NCI-H2081 (cell line): ENCODE results near the gene CCS.
"Not testable (repeated sequence)": the region's sequence is repeated elsewhere in the genome, so short reads cannot be mapped to it uniquely, and the experiment has no call there.

Source experiments
- DNase-seq, 2 experiments: peaks; one replicate each; lab custom pipeline; 2025; lab: John Stamatoyannopoulos, UW

CCS gene, protein sequence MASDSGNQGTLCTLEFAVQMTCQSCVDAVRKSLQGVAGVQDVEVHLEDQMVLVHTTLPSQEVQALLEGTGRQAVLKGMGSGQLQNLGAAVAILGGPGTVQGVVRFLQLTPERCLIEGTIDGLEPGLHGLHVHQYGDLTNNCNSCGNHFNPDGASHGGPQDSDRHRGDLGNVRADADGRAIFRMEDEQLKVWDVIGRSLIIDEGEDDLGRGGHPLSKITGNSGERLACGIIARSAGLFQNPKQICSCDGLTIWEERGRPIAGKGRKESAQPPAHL

GRCh38 chr11:66592457-66593302 is at the start of gene CCS, which contains the start of gene CCDC87:
Gene CCS (plus strand): TSS chr11:66593185. CDS start chr11:66593262, 77 bp downstream.
Gene CCDC87 (minus strand): TSS chr11:66593063. CDS start chr11:66593015, 48 bp downstream.
- DNase-seq: peak; percentile 95

DNA sequence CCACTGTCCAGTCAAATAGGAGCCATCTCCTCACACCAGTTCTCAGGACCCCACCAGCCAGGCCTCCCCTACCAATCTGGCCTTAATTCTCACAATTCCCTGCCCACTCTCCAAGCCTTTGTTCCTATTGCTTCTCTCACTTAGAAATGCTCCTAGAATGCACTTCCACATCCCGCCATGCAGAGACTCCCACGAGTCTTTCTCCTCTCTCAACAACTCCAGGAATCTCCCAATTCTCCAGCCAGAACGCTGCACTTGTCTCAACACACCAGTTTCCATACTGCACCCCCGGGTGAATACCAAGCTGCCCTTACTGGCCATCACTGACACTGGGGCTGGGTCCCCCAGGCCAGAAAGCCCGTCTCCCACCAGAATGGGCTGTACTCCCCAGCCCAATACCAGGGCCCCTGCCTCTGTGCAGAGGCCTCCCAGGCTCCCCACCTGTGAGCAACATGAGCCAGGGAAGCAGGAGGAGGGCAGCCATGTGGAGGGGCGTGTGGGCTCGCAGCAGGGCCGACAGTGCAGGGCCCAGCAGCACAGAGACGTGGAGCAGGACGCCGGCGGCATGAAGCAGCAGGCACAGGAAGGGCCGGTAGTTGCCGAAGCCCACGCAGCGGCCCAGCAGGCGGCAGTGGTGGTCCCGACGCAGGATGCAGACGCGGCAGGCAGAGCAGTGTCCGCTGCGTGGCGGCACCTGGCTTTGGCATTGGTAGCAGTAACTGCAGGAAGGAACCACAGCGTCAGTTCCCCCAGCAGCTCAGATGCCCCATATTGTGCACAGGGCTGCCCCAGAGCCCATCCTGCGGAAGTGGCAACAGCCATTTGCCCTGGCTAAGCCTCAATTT is 49.5 kb upstream of the CCS start:
- no peak for DNase-seq

GRCh38 chr11:66544952-66545351 is 48.0 kb upstream of the CCS start:
- not testable (repeated sequence) for DNase-seq

DNA sequence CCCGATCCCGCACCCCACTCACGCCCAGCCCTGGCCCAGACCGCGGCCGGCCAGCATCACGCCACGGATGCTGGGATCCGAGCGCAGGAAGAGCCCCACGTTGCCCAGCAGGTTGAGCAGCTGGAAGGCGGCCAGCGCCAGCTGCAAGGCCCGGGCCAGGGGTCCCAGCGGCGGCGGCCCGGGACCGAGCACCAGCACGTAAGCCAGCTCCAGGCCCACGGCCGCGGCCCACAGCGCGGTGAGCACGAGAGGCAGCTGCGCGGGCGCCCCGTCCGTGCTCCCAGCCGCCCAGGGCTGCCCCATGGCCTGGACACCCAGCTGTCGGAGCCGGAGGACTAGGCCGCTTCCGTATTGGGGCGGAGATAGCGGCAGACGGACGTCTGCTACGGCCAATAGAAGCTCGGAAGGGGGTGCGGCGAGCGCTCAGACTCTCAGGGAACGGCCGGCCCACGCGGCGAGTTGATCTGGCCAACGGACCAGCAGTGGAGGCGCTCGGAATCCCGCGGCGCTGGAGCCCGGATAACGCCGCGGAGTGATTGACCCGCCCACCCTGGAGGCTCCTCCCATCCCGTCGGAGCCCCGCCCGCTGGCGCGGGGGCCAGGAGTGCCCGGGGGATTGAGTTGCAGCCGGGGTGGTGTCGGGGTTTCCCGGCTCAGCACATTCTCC is 47.2 kb upstream of the CCS start, which contains the start of gene ZDHHC24:
Gene ZDHHC24 (minus strand): TSS at position 348 of the 667 bp plus-strand sequence. CDS start 45 bp downstream, at position 303.
- peak; percentile 94 to 95 for DNase-seq

- no peak for DNase-seq
Observed at GRCh38 chr11:66546368-66546965, 46.5 kb upstream of the CCS start, which contains the start of gene ACTN3. Gene ACTN3 (plus strand): TSS chr11:66546903. CDS start chr11:66546938, 35 bp downstream.

DNA sequence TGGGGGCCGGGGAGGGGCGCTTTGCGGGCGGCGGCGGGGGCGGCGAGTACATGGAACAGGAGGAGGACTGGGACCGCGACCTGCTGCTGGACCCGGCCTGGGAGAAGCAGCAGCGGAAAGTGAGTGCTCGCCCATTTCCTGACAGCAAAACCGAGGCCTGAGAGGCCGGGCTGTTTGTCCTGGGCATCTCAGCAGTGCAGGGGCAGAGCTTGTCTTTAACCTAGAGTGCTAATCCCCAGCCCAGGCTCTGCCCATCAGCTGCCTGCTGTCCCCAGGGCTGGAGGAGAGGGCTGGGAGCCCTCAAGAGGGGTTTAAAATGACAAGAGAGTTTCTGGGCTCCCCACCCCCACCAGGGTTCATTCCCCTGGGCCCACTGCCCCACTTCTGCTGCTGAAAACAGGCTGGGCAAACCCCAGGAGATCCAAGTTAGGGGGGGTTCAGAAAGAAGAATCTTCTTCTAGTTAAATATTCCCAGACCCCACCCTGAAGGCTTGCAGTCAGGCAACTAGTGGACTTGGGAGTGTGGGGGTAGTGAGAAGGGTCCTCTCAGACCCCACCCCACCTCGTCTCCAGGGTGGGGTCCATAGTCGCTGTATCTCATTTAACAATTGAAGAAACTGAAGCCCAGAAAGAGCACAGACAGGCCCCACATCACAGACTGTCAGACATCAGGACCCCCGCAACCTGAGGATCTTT is 45.9 kb upstream of the CCS start:
- DNase-seq: no peak

DNA sequence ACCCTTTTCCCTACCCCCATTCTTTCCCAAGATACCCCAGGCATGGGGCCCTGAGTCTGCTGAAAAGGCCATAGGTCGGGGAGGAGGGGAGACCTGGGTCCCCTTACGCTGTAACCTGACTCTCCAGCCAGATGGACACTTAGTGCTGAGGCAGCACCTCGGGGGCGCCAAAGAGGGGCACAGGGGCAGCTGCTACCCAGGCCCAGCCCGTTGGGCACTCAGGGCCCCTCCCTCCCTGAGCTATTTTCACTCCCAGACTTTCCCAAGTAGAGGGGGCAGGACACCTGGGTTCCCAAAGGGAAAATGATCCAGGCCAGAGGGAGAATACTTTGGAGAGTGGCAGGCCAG is 45.3 kb upstream of the CCS start:
- DNase-seq: no peak

- no peak for DNase-seq
Observed at GRCh38 chr11:66548041-66548440, 44.9 kb upstream of the CCS start.

- no peak for DNase-seq
Observed at GRCh38 chr11:66548774-66549630, 44.0 kb upstream of the CCS start.

GRCh38 chr11:66549696-66550095 is 43.3 kb upstream of the CCS start:
- no peak for DNase-seq

- no peak for DNase-seq
Observed at GRCh38 chr11:66550887-66551286, 42.1 kb upstream of the CCS start.

- no peak for DNase-seq
Observed at GRCh38 chr11:66554602-66555001, 38.4 kb upstream of the CCS start.

DNA sequence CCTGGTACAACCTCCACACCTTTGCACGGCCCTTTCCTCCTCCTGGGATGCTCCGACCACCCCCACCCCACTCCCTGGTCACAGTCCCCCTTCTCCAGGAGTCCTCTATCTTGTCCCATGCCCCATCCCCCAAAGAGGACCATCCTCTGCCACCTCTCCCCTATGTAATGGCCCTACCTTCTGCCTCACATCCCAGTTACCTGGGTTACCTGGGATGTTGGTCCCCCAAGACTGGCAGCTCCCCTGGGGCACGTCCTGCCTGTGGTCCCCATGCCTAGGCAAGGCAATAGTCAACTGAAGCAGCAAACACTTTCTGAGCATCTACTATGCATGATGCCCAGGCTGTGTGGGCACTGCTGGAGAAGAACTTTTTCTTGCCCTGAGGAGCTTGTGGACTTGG is 37.6 kb upstream of the CCS start:
- no peak for DNase-seq

GRCh38 chr11:66556086-66556485 is 36.9 kb upstream of the CCS start:
- no peak for DNase-seq

- DNase-seq: no peak
Observed at GRCh38 chr11:66557733-66558326, 35.2 kb upstream of the CCS start.

GRCh38 chr11:66559142-66559865 is 33.7 kb upstream of the CCS start:
- DNase-seq: no peak

- DNase-seq: no peak
Observed at GRCh38 chr11:66559866-66560676, 32.9 kb upstream of the CCS start.
